Stimulated activated CD4-positive, alpha-beta T cell treated with anti-CD3 and anti-CD28 coated beads, Interleukin-15, amount 100 ng/mL, for 48 hours (primary cell): Measurements from ENCODE around the gene SLC25A41.

Experiments
- DNase-seq, 2 donors: peaks; one replicate each; pipeline ENCODE4 v3.0.0-alpha.2; 2020; ENCODE audit warnings: low read depth in 2 of 2

The SLC25A41 gene

DNA sequence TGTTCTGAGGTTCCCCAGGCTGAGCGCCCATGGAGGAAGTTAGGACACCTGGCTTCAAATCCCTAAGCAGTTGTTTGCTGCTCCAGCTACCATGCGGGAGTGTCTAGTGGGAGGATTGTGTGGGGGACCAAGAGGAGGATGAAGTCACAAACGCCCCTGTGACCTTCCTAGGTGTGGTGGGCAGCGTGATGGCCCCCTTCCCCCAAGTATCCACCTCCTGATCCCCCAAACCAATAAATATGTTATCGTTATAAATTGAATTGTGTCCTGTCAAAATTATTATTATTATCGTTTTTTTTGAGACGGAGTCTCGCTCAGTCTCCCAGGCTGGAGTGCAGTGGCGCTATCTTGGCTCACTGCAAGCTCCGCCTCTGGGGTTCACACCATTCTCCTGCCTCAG lies at the start of gene SLC25A41:
TSS of gene SLC25A41 (minus strand) at position 101 of the 400 bp plus-strand sequence. CDS start at position 31, 70 bp downstream.
- DNase-seq: no peak

DNA sequence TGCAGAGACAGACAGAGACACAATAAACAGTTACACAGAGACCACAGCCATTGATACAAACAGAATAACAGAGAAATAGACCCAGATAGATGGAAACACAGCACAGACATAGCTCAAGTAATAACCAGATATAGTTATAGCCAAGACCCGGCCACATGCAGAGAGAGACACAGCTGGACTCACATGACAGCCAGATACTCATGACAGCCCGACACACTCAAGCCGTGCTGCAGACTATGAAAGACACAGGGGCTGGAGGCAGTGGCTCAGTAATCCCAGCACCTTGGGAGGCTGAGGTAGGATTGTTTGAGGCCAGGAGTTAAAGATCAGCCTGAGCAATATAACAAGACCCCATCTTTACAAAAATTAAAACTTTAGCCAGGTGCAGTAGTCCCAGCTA lies 49.7 kb upstream of the SLC25A41 start:
- DNase-seq: no peak

DNA sequence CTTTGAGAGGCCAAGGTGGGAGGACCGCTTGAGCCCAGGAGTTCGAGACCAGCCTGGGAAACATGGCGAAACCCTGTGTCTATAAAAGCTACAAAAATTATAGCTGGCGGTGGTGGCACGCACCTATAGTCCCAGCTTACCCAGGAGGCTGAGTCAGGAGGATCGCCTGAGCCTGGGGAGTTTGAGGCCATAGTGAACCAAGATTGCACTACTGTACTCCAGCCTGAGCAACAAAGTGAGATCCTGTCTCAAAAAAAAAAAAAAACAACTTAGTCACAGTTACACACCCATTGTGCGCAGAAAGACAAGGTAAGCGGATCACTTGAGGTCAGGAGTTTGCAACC lies 48.8 kb upstream of the SLC25A41 start:
- no peak for DNase-seq

GRCh38 chr19:6481541-6482342 lies 48.2 kb upstream of the SLC25A41 start, which contains the start of gene DENND1C:
TSS of gene DENND1C (minus strand) at chr19:6481787. CDS start at chr19:6481695, 92 bp downstream.
- DNase-seq: peak in 1 of 2 donors; percentile 56

GRCh38 chr19:6480848-6481415 lies 47.4 kb upstream of the SLC25A41 start:
- no peak for DNase-seq

GRCh38 chr19:6479836-6480398 lies 46.4 kb upstream of the SLC25A41 start:
- DNase-seq: no peak

DNA sequence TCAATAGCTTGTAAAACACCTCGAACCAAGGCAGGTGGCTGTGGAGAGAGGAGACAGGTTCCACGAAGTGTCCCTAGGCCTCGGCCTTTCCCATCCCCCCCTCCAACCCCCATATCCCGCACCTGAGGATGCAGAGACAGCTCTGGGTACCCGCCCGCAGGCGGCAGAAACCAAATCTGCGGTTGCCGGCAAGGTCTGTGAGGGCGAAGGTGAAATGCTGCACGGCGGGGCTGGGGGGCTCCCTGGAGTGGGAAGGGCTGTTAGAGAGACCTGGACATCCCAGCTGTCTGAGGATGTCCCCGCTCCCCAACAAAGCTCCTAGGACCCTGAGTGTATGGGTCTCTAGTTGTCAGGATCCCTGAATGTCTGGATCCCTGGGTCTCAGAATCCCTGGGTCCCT lies 45.3 kb upstream of the SLC25A41 start:
- DNase-seq: no peak

- DNase-seq: no peak
Measured at GRCh38 chr19:6476896-6477431, 43.4 kb upstream of the SLC25A41 start.

GRCh38 chr19:6476155-6476895 lies 42.8 kb upstream of the SLC25A41 start:
- DNase-seq: peak; percentile 66 to 72

- no peak for DNase-seq
Measured at GRCh38 chr19:6475321-6476108, 42.0 kb upstream of the SLC25A41 start.

DNA sequence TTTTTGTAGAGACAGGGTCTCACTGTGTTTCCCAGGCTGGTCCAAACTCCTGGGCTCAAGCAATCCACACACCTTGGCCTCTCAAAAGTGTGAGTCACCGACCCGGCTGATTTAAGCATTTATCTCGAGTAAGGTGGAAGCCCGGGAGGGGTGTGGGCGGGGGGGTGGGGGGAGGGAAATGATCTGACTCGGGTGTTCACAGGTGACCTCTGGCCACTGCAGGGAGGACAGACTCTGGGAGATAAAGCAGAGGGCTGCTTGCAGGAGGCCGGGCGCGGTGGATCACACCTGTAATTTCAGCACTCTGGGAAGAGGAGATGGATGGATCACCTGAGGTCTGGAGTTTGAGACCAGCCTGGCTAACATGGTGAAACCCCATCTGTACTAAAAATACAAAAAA lies 40.1 kb upstream of the SLC25A41 start:
- no peak for DNase-seq

GRCh38 chr19:6472713-6473112 lies 39.1 kb upstream of the SLC25A41 start:
- DNase-seq: no peak

GRCh38 chr19:6471076-6471475 lies 37.5 kb upstream of the SLC25A41 start:
- no peak for DNase-seq

DNA sequence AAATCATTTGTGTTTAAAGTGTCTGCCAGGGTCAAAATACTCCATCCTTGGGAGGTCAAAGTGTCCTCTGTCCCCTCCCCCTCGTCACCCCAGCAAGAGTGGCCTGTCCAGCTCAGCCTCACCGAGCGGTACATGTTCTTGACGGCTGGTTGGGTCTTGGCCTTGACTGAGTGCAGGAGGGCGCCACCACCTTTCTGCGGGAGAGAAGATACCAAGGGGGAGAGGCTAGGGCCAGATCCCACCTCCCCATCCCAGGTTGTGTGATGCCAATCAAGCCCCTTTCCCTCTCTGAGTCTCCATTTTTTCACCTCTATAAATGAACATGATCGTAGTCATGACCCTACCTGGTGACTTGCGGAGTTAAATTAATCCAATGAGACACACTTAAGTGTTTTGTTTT lies 36.6 kb upstream of the SLC25A41 start:
- no peak for DNase-seq

- no peak for DNase-seq
Measured at GRCh38 chr19:6467384-6467783, 33.8 kb upstream of the SLC25A41 start.

DNA sequence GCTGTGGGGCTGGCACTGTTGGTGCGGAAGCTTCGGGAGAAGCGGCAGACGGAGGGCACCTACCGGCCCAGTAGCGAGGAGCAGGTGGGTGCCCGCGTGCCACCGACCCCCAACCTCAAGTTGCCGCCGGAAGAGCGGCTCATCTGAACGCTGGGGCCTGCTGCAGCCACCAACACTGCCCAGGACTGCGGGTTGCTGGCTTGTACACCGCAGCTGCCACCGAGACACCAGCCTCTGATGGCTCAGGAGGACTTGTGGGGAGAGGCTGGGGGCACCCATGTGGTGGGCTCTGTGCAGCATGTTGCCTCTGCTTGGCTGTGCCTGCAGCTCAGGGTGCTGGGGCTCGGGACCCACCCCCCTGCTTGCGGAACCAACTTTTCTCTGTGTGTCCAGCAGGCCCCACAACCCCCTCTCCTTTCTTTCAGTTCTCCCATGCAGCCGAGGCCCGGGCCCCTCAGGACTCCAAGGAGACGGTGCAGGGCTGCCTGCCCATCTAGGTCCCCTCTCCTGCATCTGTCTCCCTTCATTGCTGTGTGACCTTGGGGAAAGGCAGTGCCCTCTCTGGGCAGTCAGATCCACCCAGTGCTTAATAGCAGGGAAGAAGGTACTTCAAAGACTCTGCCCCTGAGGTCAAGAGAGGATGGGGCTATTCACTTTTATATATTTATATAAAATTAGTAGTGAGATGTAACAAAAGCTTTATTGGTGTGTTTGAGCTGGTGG lies 33.1 kb upstream of the SLC25A41 start:
- DNase-seq: no peak

DNA sequence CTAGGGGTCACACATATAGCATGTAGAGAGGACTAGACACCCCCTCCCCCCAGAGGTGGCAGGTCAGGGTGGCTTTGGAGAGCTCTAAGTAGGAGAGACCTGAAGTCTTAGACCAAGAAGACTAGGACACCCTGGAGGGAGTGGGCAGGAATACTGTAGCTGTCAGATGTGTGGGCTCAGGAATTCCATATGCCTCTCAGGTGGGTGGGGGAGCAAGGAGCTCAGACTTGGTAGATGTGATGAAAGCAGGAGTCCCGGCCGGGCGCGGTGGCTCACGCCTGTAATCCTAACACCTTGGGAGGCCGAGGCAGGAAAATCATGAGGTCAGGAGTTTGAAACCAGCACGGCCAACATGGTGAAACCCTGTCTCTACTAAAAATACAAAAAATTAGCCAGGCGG lies 32.1 kb upstream of the SLC25A41 start:
- DNase-seq: no peak

DNA sequence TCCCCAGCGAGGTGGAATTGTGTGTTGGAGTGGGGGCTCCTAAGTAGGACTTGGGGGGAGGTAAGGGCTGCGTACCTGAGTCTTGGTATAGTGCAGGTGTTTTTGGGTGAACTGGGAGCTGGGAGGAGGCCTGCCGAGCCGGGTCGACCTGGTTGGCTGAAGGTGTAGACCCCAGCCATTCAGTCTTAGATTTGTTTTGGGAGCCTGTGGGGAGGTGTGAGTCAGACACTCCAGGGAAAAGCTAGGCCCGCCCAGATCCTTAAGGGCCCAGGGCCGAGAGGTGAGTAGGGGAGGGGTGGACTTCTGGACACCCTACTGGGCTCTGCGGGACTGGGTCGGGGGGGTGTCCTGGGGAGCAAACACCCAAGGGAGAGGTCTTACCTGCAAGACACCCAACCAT lies 31.4 kb upstream of the SLC25A41 start:
- no peak for DNase-seq

DNA sequence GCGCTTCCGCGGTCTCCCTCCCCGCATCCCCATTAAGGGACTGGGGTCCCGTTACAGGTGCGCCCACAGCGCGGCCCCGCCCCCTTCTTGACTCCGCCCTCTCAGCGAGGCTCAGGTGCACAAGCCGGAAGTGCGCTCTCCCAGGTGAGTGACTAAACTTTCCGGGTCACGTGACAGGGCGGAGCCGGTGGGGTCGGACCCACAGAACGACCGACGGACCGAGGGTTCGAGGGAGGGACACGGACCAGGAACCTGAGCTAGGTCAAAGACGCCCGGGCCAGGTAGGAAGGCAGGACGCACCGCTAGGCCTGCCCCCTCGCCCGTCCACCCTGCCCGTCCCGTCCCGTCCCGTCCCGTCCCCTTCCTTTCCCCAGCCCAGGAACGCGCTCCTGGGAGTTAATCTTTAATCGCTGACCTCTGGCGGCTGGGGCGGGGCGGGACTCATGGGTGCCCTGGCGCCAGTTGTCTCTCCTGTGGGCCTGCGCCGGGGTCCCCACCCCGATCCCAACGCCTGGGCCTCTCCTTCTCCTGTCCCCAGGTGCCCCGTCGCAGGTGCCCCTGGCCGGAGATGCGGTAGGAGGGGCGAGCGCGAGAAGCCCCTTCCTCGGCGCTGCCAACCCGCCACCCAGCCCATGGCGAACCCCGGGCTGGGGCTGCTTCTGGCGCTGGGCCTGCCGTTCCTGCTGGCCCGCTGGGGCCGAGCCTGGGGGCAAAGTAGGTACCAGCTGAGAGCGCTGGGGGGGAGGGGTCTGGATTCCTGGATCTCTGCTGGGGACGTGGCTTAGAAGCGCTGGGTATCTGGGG lies 30.7 kb upstream of the SLC25A41 start, which contains the start of gene CRB3:
TSS of gene CRB3 (plus strand) at position 202 of the 804 bp plus-strand sequence. CDS start at position 633, 431 bp downstream.
- no peak for DNase-seq
